HUDEP-2 (cell line): ENCODE data around the gene AGAP1.

Source experiments
- DNase-seq, 76 experiments: peaks; one replicate each; lab custom pipeline; 2025; ENCODE audit not compliant: unreplicated experiment in 76 of 76; lab: John Stamatoyannopoulos, UW

AGAP1 gene

DNA sequence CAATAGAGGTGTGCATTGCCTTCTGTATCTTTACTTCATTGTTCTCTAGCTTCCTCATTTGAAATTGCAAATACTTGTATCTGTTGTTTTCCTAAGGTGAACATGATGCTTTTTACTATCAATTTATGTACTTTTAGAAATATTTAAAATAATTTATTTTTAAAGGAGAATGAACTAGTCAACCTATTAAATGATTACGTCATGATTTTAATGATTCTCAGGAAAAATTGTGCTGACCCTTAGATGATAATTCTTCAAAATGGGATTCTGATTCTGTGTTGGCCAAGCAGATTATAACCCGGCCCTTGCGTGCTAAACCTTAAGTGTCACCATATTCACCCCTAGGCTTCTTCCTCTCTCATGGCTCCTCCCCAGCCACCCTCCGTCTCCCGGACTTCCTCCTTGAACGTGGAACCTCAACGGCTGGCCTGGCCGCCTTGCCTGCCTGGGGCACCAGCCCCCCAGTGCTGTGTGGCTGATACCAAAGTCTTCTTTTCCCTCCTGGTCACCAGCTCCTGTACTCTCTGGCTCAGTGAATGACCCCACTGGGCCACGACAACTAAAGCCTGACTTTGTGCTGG, 382.3 kb downstream of the AGAP1 start:
- DNase-seq, result no peak

DNA sequence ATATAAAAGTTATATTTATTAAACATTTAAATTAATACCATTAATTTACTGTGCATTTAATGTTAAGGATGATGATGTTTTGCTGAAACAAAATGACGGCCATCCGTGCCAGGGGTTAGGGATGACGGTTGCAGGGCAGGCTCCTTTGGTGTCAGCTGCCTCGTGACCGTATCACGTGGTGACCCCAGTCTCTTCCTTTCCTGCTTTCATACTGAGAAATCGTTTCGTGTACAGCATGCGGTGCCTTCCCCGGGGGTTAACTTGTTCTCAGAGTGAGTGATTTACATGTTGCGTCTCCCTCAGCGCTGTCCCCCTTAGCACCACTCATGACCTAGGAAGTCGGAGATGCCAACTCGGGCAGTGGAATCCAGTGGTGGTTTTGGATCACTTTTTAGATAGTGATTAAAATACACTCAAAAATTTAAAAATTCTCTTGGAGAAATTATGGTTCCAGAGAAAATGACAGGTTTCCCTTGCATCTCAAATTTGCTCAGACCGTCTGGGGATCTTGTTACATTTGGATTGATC, 383.5 kb downstream of the AGAP1 start:
- DNase-seq, result no peak

DNA sequence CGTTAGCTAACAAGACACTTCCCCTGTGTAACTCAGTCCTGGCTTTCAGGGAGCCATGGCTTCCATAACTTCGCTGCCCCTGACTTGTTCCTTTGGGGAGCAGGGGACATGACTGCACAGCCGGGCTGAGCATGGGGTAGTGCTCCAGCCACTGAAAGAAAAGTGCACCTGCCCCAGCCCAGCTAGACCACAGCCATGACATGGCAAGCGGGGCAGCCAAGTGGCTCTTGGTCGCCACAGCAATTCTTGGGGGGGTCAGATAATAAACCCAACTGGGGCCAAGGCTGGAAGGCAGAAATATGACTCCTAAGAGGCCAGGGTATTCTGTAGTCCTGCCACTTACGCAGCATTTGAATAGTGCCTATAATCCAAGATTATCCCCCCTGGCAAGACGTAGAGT, 385.3 kb downstream of the AGAP1 start:
- DNase-seq, result no peak

DNA sequence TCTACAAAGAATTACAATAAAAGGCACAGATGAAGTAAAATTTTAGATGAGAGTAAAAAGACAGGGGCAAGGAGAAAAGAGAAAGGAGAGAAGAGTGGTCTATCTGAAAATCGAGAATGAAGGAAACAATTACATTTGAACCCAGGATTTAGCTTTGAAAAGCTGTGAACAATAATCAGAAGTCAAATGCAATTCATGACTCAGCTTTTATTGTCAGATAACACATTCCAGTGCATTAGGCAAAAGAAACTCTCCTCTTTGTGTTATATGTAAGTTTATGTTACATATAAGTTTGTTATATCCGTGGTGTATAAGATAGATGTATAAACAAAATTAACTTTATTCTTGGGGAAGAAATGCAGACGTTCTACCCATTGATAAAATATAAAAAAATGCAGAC, 389.8 kb downstream of the AGAP1 start:
- DNase-seq, result no peak

DNA sequence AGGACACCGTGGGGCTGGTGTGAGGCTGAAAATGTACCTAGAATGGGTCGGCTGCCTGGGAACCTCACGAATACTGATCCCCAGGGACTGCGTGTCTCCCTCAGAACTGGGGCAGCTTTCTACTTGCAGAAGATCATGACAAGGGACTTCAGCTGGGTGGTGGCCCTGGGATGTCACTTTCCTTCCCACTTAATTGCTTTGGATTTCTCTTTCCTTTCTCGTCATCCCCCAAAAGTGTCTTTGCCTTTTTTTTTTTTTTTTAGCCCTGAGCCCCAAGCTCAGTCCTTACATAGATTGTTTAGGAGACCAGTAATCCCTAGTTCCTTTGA, 395.4 kb downstream of the AGAP1 start:
- no peak for DNase-seq

DNA sequence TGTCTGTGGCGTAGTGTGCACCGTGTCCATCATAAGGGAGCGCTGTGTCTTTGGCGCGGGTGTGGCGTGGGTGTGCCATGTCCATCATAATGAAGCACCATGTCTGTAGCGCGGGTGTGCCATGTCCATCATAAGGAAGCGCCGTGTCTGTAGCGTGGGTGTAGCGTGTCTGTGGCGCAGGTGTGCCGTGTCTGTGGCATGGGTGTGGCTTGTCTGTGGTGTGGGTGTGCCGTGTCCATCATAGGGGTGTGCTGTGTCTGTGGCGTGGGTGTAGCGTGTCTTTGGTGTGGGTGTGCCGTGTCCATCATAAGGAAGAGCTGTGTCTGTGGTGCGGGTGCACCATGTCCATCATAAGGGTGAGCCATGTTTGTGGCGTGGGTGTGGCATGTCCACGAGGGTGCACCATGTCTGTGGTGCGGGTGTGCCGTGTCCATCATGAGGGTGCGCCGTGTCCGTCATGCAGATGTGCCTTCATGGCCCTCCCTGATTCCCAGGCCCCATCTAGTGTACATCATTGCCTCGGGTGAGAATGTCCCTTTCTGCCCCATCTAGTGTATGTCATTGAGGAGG, 399.4 kb downstream of the AGAP1 start:
- DNase-seq, result no peak

DNA sequence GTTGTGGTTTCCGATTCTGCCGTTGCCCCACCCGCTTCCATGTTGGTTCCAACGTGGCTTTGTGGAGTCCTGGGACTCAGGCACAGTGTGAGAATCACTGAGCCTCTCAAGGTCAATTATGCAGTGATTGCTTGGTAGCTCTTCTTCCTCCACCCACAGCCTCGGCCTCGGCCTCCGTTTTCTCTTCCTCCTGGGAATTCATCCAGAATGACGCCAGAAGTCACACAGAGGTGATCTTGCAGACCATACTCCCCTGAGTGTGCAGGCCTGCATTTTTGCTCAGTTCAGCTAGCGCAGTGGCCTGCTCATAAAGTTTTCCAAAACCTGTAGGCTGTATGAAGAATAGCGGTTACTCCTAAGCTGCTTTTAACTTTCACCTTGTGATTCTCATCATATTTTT, 401.0 kb downstream of the AGAP1 start:
- no peak for DNase-seq

DNA sequence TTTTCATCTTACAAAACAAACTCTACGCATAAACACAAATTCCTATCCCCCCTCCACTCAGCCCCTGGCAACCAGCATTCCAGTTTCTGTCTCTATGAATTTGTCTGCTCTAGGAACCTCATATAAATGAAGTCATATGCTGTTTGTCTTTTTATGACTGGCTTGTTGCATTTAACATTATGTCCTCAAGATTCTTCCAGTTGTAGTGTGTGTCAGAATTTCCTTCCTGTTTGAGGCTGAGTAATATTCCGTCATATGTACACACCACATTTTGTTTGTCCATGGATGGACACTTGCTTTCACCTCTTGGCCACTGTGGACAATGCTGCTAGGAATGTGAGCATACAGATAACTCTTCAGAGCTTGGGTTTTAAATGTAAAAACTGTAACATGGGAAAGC, 402.2 kb downstream of the AGAP1 start:
- no peak for DNase-seq

DNA sequence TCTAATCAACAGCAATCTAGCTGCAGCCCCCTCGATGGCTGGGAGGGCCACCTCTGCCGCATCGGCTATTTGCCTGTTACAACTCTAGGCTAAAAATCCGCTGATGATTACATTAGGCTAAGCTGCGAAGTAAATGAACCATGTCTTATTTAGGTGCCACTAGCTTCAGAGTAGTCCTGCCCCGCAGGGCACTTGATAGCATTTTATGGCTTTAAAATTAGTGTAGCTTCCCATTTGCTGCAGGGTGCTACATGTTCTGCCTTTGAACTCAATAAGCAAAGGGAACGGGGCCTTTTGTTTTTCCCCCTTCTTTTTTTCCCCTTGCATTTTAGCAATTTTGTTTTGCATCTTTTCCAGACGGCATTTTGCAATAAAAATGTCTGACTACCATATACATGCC, 404.1 kb downstream of the AGAP1 start:
- no peak for DNase-seq

DNA sequence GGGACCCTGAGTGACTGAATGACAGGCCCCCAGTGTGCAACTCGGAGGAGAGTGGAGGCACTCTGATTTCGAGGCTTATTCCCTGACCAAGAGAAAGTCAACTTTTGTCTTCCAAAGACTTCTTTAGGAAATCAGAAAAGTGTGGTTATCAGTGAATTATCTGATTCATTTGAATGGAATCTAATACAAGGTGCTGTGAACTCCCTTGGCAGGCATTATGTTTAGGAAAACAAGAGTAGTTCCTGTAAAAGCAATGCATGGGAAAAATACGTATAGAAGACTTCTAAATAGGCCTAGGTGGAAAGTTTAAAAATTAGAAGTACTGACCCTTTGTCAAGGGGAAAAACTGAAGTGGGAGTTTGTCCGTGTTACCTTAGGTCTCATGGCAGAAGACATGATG, 404.9 kb downstream of the AGAP1 start:
- no peak for DNase-seq

DNA sequence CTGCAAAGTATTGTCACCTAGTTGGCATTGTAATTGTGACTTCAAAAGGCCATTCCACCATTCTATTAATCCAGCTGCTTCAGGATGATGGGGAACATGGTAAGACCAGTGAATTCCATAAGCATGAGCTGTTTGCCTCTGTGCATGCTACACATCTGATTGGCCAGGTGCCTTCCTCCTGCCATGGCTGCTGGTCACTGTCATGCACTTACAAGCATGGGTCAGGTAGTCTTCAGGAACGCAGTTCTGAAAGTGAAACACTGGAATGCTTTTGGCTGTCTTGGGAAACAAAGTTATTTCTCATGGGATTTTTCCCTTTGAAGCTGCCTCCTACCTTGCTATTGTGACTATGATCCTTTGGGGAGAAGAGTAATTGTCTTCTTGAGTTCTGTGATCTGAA, 406.8 kb downstream of the AGAP1 start:
- DNase-seq, result no peak

DNA sequence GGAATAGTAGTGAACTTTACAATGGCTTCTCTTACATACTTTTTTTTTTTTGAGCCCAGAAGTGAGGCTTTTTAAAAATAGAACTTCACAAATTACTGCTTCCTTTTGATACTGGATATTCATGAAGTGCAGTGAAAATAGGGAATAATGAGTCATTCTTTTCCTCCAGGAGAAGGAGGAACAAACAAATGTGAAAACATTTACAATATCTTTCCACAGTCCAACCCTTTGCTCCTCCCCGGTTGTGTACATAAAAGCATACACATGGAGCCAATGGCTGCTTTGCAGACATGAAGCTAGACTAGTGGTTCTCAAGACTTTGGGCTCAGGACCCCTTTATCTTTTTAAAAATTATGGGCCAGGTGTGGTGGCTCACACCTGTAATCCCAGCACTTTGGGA, 407.4 kb downstream of the AGAP1 start:
- no peak for DNase-seq

DNA sequence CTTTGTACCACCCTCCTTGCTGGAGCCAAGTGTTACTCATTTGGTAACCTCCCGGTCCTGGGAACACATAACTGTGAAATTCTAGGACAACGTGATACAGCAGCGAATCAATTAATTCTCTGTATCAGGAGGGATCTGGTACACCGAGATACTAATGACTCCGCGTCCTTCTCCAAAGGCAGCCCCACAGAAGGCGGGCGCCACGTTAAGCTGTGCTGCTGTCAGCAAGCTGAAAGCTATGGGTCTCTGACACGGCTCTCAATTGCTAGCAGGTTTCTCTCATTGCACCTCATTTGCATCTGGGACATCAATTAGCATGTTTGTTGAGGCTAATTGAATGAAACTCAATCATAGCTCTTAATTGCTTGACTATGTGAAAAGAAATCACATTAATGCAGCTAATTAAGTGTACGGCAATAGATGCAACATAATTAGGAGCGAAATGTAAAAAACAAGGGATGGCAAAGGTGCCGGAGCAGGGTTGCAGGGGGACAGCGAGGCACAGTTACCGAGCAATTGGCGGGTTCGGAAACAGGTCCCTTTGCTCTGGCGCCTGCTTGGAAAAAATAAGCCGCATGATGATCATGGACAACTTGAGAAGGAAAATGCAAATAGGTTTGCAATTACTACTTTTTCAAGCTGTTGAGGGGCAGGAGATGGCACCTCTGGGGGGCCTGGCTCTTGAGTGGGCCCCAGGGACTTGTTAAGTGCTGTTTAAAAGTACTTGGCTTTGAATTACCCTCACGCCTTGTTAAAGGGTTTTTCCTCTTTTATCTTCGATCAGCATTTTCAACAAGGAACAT, 410.1 kb downstream of the AGAP1 start:
- no peak for DNase-seq

DNA sequence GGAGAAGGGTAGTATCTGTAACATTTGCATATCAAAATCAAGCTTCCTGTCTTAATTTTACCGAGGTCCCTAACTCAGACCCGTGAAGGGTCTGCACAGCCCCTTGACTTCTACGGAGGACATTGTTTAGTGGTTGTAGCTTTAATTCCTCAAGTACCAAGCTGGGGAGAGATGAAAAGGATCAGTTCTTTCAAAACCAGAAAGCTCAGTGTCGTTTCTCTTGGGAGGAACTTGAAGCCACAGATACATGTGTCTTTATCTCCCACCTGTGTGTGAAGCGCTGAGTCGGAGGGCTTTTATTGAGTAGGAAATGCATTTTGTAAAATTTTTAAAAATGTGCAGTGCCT, 410.7 kb downstream of the AGAP1 start:
- no peak for DNase-seq

DNA sequence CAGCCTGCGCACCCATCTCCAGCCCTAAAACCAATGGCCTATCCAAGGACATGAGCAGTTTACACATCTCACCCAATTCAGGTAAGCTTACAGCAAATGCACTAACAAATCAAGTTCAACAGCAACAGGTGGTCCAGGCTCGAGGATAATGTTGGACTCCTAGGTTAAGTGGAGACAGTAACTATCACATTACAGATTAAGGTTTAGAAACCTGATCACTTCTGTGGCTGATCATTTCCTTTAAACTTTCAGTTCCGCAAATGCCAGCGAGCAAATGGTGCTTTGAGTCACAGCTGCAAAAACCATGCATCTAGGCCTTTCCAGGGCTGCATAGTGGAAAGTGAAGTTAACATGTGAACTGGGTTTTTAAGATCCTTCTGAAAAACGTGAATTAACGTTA, 415.0 kb downstream of the AGAP1 start:
- no peak for DNase-seq

DNA sequence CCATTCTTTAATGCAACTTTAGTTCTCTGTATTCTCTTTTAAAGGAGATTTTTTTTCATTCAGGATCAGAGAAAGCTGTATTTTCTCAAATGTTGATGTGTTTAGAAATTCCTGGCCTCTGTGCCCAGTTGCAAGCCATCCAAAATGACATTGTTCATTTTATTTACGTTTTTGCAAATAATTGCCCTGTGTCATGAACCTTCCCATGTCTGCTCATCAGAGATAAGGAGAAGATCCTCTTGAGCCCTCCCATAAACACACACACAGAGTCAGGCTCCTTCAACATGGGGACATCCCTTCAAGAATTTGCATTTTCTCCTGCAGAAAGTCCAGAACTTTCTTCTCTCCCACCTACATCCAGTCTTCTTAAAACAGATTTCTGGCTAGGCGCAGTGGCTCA, 415.5 kb downstream of the AGAP1 start:
- peak in 41 of 76 experiments; percentile 4 to 72 (median 31) for DNase-seq

DNA sequence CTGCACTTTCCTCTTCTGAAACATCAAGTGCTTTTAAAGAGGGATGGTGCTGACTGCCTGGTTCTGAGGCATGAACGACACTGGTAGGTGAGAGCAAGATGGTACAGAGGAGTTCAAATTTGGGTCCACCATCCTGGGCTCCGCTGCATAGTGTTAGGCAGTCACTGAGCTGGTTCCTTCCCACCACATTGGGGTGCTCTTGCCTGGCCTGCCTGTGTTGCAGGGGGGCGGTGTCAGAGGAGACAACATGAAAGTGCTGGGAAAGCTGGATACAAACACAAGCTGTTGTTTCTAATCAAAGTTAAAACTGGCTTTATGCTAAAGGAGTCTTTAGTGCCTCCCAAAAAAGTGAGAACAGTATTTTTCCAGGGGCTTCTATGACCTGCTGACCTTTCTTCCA, 416.2 kb downstream of the AGAP1 start:
- no peak for DNase-seq

DNA sequence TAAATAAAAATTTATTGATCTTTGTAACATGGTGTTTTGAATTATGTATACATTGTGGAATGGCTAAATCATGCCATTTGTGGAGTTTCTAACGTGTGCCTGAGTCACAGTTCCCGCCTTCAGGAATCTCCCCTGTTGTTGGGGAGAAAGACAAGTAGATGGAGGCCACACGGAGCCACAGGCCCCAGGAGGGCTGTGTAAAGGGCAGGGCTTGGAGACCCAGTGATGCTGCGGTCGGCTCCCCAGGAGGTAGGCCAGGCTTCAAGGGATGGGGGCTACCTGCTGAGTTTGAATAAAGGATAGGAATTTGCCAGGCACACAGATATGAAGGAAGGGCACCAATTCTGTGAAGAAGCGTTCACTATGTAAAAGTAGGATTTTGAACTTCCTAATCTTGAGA, 417.3 kb downstream of the AGAP1 start:
- no peak for DNase-seq

DNA sequence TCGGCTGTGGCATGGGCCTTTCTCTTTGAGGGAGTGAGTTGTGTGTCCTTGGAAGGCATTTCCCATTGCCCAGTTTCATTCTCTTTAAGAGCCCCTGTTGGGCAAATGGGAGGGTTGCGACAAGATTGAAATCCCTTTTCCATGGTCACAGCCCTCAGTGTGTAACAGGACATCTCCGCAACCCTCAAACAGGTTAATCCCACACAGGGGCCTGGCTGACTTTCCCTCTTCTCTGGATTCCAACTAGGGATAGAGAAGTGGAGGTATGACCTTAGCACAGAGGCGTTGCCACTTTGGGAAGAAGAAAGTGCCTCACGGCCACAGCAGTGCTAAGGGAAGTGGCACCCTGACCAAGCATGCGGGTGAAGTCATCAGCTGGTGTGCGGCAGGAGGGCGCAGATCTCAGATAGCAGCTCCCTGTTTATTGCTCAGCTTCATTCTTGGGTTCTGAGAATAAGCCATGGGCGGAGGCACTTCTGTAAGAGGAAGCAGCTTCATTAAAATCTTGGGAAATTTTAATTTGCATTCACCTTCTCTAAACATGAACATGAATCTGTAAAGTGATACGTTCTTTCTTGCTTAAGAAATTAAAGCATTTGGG, 417.9 kb downstream of the AGAP1 start:
- DNase-seq, result peak in 57 of 76 experiments; percentile 2 to 74 (median 42)

DNA sequence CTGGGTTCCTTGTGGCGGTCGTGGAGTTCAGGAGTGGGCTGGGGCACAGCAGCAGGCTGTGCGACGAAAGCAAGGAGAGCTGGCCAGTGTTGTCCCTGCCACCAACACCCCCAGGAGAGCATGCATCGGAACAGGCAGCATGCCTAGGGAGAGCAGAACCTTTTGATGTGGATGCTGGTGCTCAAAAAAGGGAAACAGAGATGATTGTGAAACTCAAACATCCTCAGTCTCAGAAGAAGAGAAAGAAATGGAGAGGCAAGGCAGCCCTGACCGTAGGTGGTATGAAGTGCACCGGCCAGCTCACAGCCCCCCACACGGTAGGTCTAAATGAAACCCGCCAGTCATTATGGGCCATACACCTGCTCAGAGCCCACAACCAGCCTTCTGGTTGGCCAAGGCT, 420.9 kb downstream of the AGAP1 start:
- no peak for DNase-seq

DNA sequence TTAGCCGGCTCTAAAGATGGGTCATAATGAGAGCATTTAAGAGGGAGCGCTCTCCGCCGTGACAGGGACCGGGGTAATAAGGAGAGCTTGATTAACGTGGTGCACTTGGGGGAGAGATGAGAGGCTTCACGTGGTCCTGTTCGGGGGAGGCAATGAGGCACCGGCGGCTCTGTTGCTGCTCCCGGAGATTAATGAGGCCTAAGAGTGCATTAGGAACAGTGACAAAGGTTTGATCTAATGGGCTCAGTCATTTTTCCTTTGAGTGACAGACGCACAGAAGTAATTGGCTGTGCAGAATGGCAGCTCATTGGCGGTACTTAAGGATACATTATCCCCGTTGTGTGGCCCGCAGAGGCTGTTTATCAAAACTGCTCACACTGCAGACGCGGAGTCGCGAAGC, 423.7 kb downstream of the AGAP1 start:
- DNase-seq, result no peak

DNA sequence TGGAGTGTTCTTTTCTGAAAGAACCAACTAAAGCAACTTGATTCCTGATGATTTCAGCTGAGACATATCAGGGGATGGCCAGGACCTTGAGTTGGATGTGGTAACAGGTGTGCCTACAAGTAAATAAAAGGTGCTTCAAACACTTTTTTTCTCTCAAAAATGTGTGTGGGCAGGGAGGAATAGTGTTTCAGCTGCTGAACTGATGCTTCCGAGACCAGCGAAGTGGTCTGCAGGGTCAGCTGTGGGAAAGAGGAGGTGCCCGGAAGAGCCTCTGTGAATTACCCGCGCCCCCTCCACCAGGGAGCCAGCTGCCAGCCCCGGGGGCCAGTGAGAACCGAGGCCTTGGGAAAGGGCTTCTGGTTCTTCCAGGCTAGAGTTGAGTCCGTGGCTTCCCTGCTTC, 425.0 kb downstream of the AGAP1 start:
- DNase-seq, result no peak
